GM21515 (cell line): ENCODE data around the gene ATP2A2.
"Not testable (repeated sequence)": the region's sequence is repeated elsewhere in the genome, so short reads cannot be mapped to it uniquely, and the experiment has no call there.

Source experiments
- ATAC-seq: cut with Tn5 transposase; IDR thresholded peaks from one replicate; pipeline ENCODE4 v1.9.1; 2021; ENCODE audit not compliant: unreplicated experiment

The ATP2A2 gene

GRCh38 chr12:110340261-110340660 is 59.2 kb downstream of the ATP2A2 start:
- ATAC-seq, result not testable (repeated sequence)

- ATAC-seq, result no peak
These were observed 59.7 kb downstream of the ATP2A2 start for GRCh38 chr12:110340706-110341105.

GRCh38 chr12:110342157-110342556 is 61.1 kb downstream of the ATP2A2 start:
- ATAC-seq, result no peak

- ATAC-seq, result no peak
These were observed 62.1 kb downstream of the ATP2A2 start for GRCh38 chr12:110343114-110343513.

GRCh38 chr12:110343736-110344555 is 62.9 kb downstream of the ATP2A2 start:
- no peak for ATAC-seq

GRCh38 chr12:110344657-110345056 is 63.6 kb downstream of the ATP2A2 start:
- ATAC-seq, result no peak

- no peak for ATAC-seq
These were observed 64.2 kb downstream of the ATP2A2 start for GRCh38 chr12:110345176-110345661.

GRCh38 chr12:110345963-110346362 is 64.9 kb downstream of the ATP2A2 start:
- ATAC-seq, result no peak

GRCh38 chr12:110347767-110348166 is 66.7 kb downstream of the ATP2A2 start:
- no peak for ATAC-seq

- ATAC-seq, result no peak
These were observed 67.5 kb downstream of the ATP2A2 start for GRCh38 chr12:110348431-110349059.

- ATAC-seq, result no peak
These were observed 68.0 kb downstream of the ATP2A2 start for GRCh38 chr12:110349096-110349495.

GRCh38 chr12:110349514-110350151 is 68.6 kb downstream of the ATP2A2 start:
- no peak for ATAC-seq

GRCh38 chr12:110351119-110351518 is 70.1 kb downstream of the ATP2A2 start:
- ATAC-seq, result no peak

- no peak for ATAC-seq
These were observed 71.4 kb downstream of the ATP2A2 start for GRCh38 chr12:110352401-110352800.

GRCh38 chr12:110353211-110353965 is 72.3 kb downstream of the ATP2A2 start:
- ATAC-seq, result no peak

- ATAC-seq, result no peak
These were observed 73.2 kb downstream of the ATP2A2 start for GRCh38 chr12:110354172-110354780.

- no peak for ATAC-seq
These were observed 74.0 kb downstream of the ATP2A2 start for GRCh38 chr12:110355073-110355472.

- not testable (repeated sequence) for ATAC-seq
These were observed 77.5 kb downstream of the ATP2A2 start for GRCh38 chr12:110358384-110359097.

GRCh38 chr12:110361216-110361615 is 80.2 kb downstream of the ATP2A2 start:
- no peak for ATAC-seq
